Measurements from ENCODE around the gene FGF1. TPM values are rescaled to one million over a fixed set of nuclear protein-coding genes. Genes with fewer than 3 reads are reported as not detected.
"Not testable (repeated sequence)": the region's sequence is repeated elsewhere in the genome, so short reads cannot be mapped to it uniquely, and the experiment has no call there.

The FGF1 gene
- polyA plus RNA-seq, 4 donors: 16.1 to 29.7 (median 26.3) TPM

- not testable (repeated sequence) for DNase-seq (ENCODE audit: low read depth in 4 of 4, low spot score in 3 of 4)
Observed at GRCh38 chr5:142648108-142648507, 37.8 kb downstream of the FGF1 start.

GRCh38 chr5:142645456-142645855 is 40.4 kb downstream of the FGF1 start:
- DNase-seq (ENCODE audit: low read depth in 4 of 4, low spot score in 3 of 4): no peak

- no peak for DNase-seq (ENCODE audit: low read depth in 4 of 4, low spot score in 3 of 4)
Observed at GRCh38 chr5:142644640-142645361, 41.1 kb downstream of the FGF1 start.

GRCh38 chr5:142644127-142644526 is 41.8 kb downstream of the FGF1 start:
- no peak for DNase-seq (ENCODE audit: low read depth in 4 of 4, low spot score in 3 of 4)

- no peak for DNase-seq (ENCODE audit: low read depth in 4 of 4, low spot score in 3 of 4)
Observed at GRCh38 chr5:142643634-142644033, 42.3 kb downstream of the FGF1 start.

- DNase-seq (ENCODE audit: low read depth in 4 of 4, low spot score in 3 of 4): no peak
Observed at GRCh38 chr5:142642427-142642826, 43.5 kb downstream of the FGF1 start.

- DNase-seq (ENCODE audit: low read depth in 4 of 4, low spot score in 3 of 4): no peak
Observed at GRCh38 chr5:142641711-142642110, 44.2 kb downstream of the FGF1 start.

GRCh38 chr5:142640316-142641005 is 45.4 kb downstream of the FGF1 start:
- no peak for DNase-seq (ENCODE audit: low read depth in 4 of 4, low spot score in 3 of 4)

GRCh38 chr5:142639455-142639854 is 46.4 kb downstream of the FGF1 start:
- DNase-seq (ENCODE audit: low read depth in 4 of 4, low spot score in 3 of 4): no peak

- DNase-seq (ENCODE audit: low read depth in 4 of 4, low spot score in 3 of 4): no peak
Observed at GRCh38 chr5:142637871-142638270, 48.0 kb downstream of the FGF1 start.

GRCh38 chr5:142636698-142637324 is 49.1 kb downstream of the FGF1 start:
- DNase-seq (ENCODE audit: low read depth in 4 of 4, low spot score in 3 of 4): no peak

- DNase-seq (ENCODE audit: low read depth in 4 of 4, low spot score in 3 of 4): no peak
Observed at GRCh38 chr5:142636093-142636492, 49.8 kb downstream of the FGF1 start.

- DNase-seq (ENCODE audit: low read depth in 4 of 4, low spot score in 3 of 4): no peak
Observed at GRCh38 chr5:142634216-142635011, 51.5 kb downstream of the FGF1 start.

GRCh38 chr5:142630927-142631539 is 54.9 kb downstream of the FGF1 start:
- no peak for DNase-seq (ENCODE audit: low read depth in 4 of 4, low spot score in 3 of 4)

GRCh38 chr5:142627383-142628217 is 58.3 kb downstream of the FGF1 start:
- no peak for DNase-seq (ENCODE audit: low read depth in 4 of 4, low spot score in 3 of 4)

- DNase-seq (ENCODE audit: low read depth in 4 of 4, low spot score in 3 of 4): no peak
Observed at GRCh38 chr5:142626786-142627185, 59.1 kb downstream of the FGF1 start.

- no peak for DNase-seq (ENCODE audit: low read depth in 4 of 4, low spot score in 3 of 4)
Observed at GRCh38 chr5:142626099-142626498, 59.8 kb downstream of the FGF1 start.

GRCh38 chr5:142621227-142621626 is 64.7 kb downstream of the FGF1 start:
- DNase-seq (ENCODE audit: low read depth in 4 of 4, low spot score in 3 of 4): no peak

GRCh38 chr5:142619815-142620214 is 66.1 kb downstream of the FGF1 start:
- DNase-seq (ENCODE audit: low read depth in 4 of 4, low spot score in 3 of 4): no peak

GRCh38 chr5:142618130-142618523 is 67.8 kb downstream of the FGF1 start:
- no peak for DNase-seq (ENCODE audit: low read depth in 4 of 4, low spot score in 3 of 4)

Measured in right renal pelvis (tissue), 4 donors.